Sigmoid colon (tissue), 3 donors: ENCODE measurements around the gene KIF5C.

Source experiments
- POLR2A ChIP-seq, 2 donors: fragments of 450-650 bp; IDR thresholded peaks; one replicate each; pipeline ENCODE4 v1.6.1; 2016; ENCODE audit warnings: antibody characterized with exemption in 2 of 2, mild to moderate bottlenecking in 2 of 2, moderate library complexity in 2 of 2
- TF ChIP-seq, protein P1 (sequence below), 4 experiments: fragments of 450-650 bp in 3 of 4; fragments of 200-600 bp in 1 of 4; IDR thresholded peaks; one replicate each; pipeline ENCODE4 v1.5.1; 2016 to 2019; ENCODE audit warnings: antibody characterized with exemption in 4 of 4, mild to moderate bottlenecking in 3 of 4, moderate library complexity in 2 of 4

DNA sequence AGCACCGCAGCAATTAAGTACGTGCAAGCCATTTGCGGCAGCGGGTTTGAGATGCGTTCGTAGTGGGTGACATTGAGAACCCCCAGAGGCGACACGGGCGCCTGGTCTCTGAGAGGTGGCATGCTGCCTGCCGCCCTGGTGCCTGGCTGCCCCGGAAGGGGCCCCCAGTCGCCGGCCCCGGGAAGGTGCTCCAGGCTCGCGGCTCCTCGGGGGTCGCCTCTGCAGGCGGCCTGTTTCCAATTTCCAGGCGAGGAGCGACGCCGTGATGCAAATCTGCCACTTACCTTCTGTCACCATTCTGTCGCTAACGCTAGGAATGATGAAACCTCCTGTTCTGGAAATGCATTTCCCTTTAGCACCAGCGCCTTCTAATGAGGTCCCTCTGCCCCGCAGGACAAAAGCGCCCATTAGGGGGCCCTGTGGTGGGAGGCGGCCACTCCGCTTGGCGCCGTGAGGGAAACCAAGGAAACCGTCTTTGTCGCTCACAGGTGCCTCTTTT lies 13.0 kb downstream of the KIF5C start:
- TF ChIP-seq, protein P1, sequence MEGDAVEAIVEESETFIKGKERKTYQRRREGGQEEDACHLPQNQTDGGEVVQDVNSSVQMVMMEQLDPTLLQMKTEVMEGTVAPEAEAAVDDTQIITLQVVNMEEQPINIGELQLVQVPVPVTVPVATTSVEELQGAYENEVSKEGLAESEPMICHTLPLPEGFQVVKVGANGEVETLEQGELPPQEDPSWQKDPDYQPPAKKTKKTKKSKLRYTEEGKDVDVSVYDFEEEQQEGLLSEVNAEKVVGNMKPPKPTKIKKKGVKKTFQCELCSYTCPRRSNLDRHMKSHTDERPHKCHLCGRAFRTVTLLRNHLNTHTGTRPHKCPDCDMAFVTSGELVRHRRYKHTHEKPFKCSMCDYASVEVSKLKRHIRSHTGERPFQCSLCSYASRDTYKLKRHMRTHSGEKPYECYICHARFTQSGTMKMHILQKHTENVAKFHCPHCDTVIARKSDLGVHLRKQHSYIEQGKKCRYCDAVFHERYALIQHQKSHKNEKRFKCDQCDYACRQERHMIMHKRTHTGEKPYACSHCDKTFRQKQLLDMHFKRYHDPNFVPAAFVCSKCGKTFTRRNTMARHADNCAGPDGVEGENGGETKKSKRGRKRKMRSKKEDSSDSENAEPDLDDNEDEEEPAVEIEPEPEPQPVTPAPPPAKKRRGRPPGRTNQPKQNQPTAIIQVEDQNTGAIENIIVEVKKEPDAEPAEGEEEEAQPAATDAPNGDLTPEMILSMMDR (IDR thresholded peaks at IDR 0.05) = no peak
- TF ChIP-seq POLR2A (IDR thresholded peaks at IDR 0.05) = no peak
